ENCODE measurements around the gene FAM120A. TPM values are rescaled to one million over a fixed set of nuclear protein-coding genes. Genes with fewer than 3 reads are reported as not detected.

FAM120A gene
- total RNA-seq, 1 experiment from 2014 or later: 53.3 TPM

- TF ChIP-seq E2F5 (CRISPR knock-in tag; IDR thresholded peaks at IDR 0.05) (no peak), ATF3 (CRISPR knock-in tag; conservative IDR thresholded peaks at IDR 0.05) (no peak), ATF6 (CRISPR knock-in tag; IDR thresholded peaks at IDR 0.05) (no peak)
Observed at GRCh38 chr9:93500571-93501298, 49.2 kb downstream of the FAM120A start (continued).

GRCh38 chr9:93501406-93501805, 49.9 kb downstream of the FAM120A start:
- no peak for DNase-seq (ENCODE audit: low spot score)
- ATAC-seq: no peak
- H3K4me3 Mint-ChIP-seq: no peak overlapping the region
- peaks cover 61% of the 10 kb centered on the region for H3K36me3 Mint-ChIP-seq
- ChIA-PET POLR2A (no interaction called here), CTCF (no interaction called here)
- no peaks in the 10 kb centered on the region for H3K9me3 Mint-ChIP-seq
- no peaks in the 10 kb centered on the region for H3K4me1 Mint-ChIP-seq
- H3K27me3 Mint-ChIP-seq (ENCODE audit: low read depth): no peaks in the 10 kb centered on the region
- H3K27ac Mint-ChIP-seq: peak overlapping the region; percentile 4; the same call in 1 of the 2 replicates
- no peak for TF ChIP-seq NR1H2 (CRISPR knock-in tag; IDR thresholded peaks at IDR 0.05)
- TF ChIP-seq ARID4B (CRISPR knock-in tag; IDR thresholded peaks at IDR 0.05; ENCODE audit: borderline replicate concordance): no peak
- TF ChIP-seq ATF6 (CRISPR knock-in tag; IDR thresholded peaks at IDR 0.05): no peak
- no peak for TF ChIP-seq ZNF671 (CRISPR knock-in tag; IDR thresholded peaks at IDR 0.05)
- TF ChIP-seq ZNF425 (CRISPR knock-in tag; conservative IDR thresholded peaks at IDR 0.05): no peak
- TF ChIP-seq FOXP4 (CRISPR knock-in tag; IDR thresholded peaks at IDR 0.05): no peak
- TF ChIP-seq PRDM15 (CRISPR knock-in tag; IDR thresholded peaks at IDR 0.05): no peak
- TF ChIP-seq USF1 (CRISPR knock-in tag; IDR thresholded peaks at IDR 0.05): no peak
- TF ChIP-seq USF2 (CRISPR knock-in tag; IDR thresholded peaks at IDR 0.05): no peak
- no peak for TF ChIP-seq MAX (CRISPR knock-in tag; IDR thresholded peaks at IDR 0.05)
- TF ChIP-seq ZNF232 (CRISPR knock-in tag; IDR thresholded peaks at IDR 0.05): no peak

Data from WTC11 (cell line).